Stimulated activated CD4-positive, alpha-beta T cell treated with anti-CD3 and anti-CD28 coated beads, Interleukin-12 subunit alpha, Interleukin-12 subunit beta, amount 100 ng/mL, for 24 hours (primary cell): ENCODE measurements around the gene SORT1.

ENCODE experiments used
- DNase-seq, 2 experiments: peaks; one replicate each; pipeline ENCODE4 v3.0.0-alpha.2; 2020; ENCODE audit warnings: low read depth in 2 of 2

The SORT1 gene

GRCh38 chr1:109274533-109275476 is 122.9 kb downstream of the SORT1 start:
- no peak for DNase-seq

- no peak for DNase-seq
Measured at GRCh38 chr1:109273570-109274288, 124.0 kb downstream of the SORT1 start.

GRCh38 chr1:109272831-109273547 is 124.7 kb downstream of the SORT1 start:
- no peak for DNase-seq

- DNase-seq, result no peak
Measured at GRCh38 chr1:109272021-109272799, 125.5 kb downstream of the SORT1 start.

- no peak for DNase-seq
Measured at GRCh38 chr1:109271458-109271857, 126.3 kb downstream of the SORT1 start.

GRCh38 chr1:109270623-109271317 is 126.9 kb downstream of the SORT1 start:
- no peak for DNase-seq

GRCh38 chr1:109269981-109270622 is 127.6 kb downstream of the SORT1 start:
- no peak for DNase-seq

GRCh38 chr1:109269212-109269980 is 128.3 kb downstream of the SORT1 start:
- DNase-seq, result no peak

- DNase-seq, result no peak
Measured at GRCh38 chr1:109268431-109269211, 129.1 kb downstream of the SORT1 start.

- no peak for DNase-seq
Measured at GRCh38 chr1:109267743-109268300, 129.9 kb downstream of the SORT1 start.

- DNase-seq, result no peak
Measured at GRCh38 chr1:109266965-109267364, 130.8 kb downstream of the SORT1 start.

GRCh38 chr1:109265741-109266330 is 131.9 kb downstream of the SORT1 start:
- DNase-seq, result no peak

- DNase-seq, result no peak
Measured at GRCh38 chr1:109265016-109265415, 132.7 kb downstream of the SORT1 start.

GRCh38 chr1:109264379-109264755 is 133.4 kb downstream of the SORT1 start:
- no peak for DNase-seq

GRCh38 chr1:109263597-109264378 is 133.9 kb downstream of the SORT1 start:
- peak; percentile 55 to 79 for DNase-seq

- DNase-seq, result no peak
Measured at GRCh38 chr1:109263234-109263596, 134.5 kb downstream of the SORT1 start.
